Erythroblast (primary cell): Measurements from ENCODE around the gene TRIP13.

Experiments used
- GATA1 ChIP-seq: IDR thresholded peaks from 2 replicates; pipeline ENCODE4 v1.6.1; 2011; ENCODE audit warnings: low read depth, mild to moderate bottlenecking, control low read depth, low read length, moderate library complexity
- POLR2A ChIP-seq: IDR thresholded peaks from 2 replicates; pipeline ENCODE4 v1.6.1; 2011; ENCODE audit warnings: mild to moderate bottlenecking, low read length

- TF ChIP-seq POLR2A (no peak), GATA1 (no peak)
Observed at GRCh38 chr5:858726-859125, 34.0 kb upstream of the TRIP13 start.
